GM10266 (cell line): ENCODE results near the gene NACAD.

Experiments used
- DNase-seq: peaks from one replicate; pipeline ENCODE4 v3.0.0; 2012; ENCODE audit errors: extremely low spot score
- TF ChIP-seq, protein P1 (sequence below): IDR thresholded peaks from 2 replicates; pipeline ENCODE4 v1.5.1; 2012; ENCODE audit warnings: mild to moderate bottlenecking, low read depth; ENCODE audit not compliant: control insufficient read depth, insufficient read depth; ENCODE audit errors: missing control alignments

Gene NACAD

DNA sequence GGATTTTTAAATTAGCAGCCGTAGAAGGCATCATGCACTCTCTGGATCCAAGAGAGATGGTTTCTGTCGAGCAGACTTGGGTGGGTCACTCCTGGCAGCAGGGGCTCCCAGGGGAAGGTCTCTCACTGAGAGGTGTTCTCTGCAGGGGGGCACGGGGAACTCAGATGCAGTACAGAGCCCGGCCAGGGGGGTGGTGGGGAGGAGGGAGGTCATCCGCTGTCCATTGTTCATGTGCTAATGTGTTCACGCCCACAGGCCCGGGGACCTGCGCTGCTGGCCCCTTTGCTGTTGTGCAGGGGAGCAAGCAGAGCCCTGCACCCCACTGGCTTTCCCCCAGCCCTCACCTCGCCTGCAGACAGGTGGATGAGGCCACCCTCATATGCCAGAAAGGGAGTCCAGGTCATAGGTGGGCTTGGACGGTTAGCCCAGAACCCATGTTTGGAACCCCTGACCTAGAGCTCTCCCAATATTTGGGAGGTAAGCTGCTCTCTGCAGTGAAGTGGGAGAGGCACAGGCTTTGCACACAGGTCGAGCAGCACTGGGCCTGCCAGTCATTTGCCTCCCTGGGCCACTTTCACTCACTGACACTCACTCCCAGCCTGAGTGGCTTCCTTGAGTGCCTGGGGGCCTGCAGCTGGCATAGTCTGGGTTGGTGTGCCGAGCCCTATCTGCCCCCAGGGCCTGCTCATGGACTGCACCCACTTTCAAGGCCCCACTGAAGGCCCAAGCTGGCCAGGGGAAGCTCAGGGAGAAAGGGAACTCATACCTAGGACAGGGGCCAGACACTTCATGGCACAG, 35.3 kb upstream of the NACAD start:
- TF ChIP-seq, protein P1, sequence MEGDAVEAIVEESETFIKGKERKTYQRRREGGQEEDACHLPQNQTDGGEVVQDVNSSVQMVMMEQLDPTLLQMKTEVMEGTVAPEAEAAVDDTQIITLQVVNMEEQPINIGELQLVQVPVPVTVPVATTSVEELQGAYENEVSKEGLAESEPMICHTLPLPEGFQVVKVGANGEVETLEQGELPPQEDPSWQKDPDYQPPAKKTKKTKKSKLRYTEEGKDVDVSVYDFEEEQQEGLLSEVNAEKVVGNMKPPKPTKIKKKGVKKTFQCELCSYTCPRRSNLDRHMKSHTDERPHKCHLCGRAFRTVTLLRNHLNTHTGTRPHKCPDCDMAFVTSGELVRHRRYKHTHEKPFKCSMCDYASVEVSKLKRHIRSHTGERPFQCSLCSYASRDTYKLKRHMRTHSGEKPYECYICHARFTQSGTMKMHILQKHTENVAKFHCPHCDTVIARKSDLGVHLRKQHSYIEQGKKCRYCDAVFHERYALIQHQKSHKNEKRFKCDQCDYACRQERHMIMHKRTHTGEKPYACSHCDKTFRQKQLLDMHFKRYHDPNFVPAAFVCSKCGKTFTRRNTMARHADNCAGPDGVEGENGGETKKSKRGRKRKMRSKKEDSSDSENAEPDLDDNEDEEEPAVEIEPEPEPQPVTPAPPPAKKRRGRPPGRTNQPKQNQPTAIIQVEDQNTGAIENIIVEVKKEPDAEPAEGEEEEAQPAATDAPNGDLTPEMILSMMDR, result no peak
- DNase-seq, result no peak

- TF ChIP-seq, protein P1, result no peak
- DNase-seq, result no peak
Measured at GRCh38 chr7:45122975-45123860, 34.4 kb upstream of the NACAD start.

DNA sequence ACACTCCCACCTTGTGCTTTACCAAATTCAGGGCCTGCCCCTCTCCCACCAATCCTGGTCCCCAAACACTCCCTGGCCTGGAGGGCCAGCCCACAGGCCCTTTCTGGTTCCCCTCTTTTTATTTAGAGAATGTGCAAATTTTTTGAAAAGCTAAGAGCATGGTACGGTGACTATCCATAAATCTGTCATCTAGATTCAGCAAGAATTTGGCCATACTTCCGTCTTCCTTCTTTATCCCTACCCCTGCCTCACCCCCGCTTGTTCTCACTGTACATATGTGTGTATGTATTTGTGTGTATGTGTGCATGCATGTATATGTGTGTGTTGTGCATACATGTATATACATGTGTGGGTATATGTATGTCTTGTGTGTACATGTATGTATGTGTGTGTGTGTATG, 30.8 kb upstream of the NACAD start:
- TF ChIP-seq, protein P1, result no peak
- no peak for DNase-seq

GRCh38 chr7:45118889-45119331, 30.1 kb upstream of the NACAD start:
- TF ChIP-seq, protein P1, result no peak
- DNase-seq, result no peak

DNA sequence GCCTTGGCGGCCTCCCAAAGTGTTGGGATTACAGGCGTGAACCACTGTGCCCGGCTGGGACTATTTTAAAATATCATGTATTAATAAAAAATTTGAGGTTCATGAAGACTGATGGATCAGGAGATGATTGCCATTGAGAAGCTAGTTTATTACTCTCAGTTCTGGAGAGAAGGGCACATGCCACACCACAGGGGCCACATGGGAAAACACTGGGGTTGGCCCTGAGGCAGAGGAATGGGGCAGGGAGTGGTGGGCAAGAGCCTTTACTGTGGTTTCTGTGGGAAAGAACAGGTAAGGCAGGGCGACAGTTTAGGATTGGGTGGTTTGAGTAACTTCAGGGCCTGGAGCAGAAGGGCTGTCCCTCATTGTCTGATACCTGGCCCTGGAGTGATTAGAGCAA, 29.5 kb upstream of the NACAD start:
- DNase-seq, result no peak
- TF ChIP-seq, protein P1, result no peak

- TF ChIP-seq, protein P1, result no peak
Measured at GRCh38 chr7:45117582-45117981, 28.8 kb upstream of the NACAD start.

More at GRCh38 chr7:45117582-45117981, 28.8 kb upstream of the NACAD start:
- no peak for DNase-seq
